Tibial nerve (tissue), 4 donors: Measurements from ENCODE around the gene TBX1. TPM values are rescaled to one million over a fixed set of nuclear protein-coding genes. Genes with fewer than 3 reads are reported as not detected.

Source experiments
- DNase-seq, 2 donors: peaks; one replicate each; pipeline ENCODE4 v3.0.0-alpha.2; 2019; ENCODE audit warnings: low spot score in 2 of 2
- H3K27ac ChIP-seq, 4 donors: fragments of 200-600 bp; sonication (generic) in 3 of 4; one replicate each; pipeline ENCODE4 v1.5.1; 2017 to 2019; ENCODE audit warnings: mild to moderate bottlenecking in 1 of 4
- H3K27me3 ChIP-seq, 2 donors: fragments of 200-600 bp; sonication (generic) in 1 of 2; one replicate each; pipeline versions ENCODE4 v1.5.1 to v1.6.0; 2017 to 2019
- H3K36me3 ChIP-seq, 3 donors: fragments of 200-600 bp; sonication (generic); one replicate each; pipeline ENCODE4 v1.5.1; 2018 to 2019
- H3K4me1 ChIP-seq, 4 donors: fragments of 200-600 bp; sonication (generic) in 3 of 4; one replicate each; pipeline ENCODE4 v1.5.1; 2017 to 2019
- H3K4me3 ChIP-seq, 4 donors: fragments of 200-600 bp; sonication (generic) in 3 of 4; one replicate each; pipeline ENCODE4 v1.5.1; 2017 to 2019; ENCODE audit warnings: mild to moderate bottlenecking in 1 of 4, moderate library complexity in 1 of 4
- H3K9me3 ChIP-seq, 4 donors: fragments of 200-600 bp; sonication (generic) in 3 of 4; one replicate each; pipeline ENCODE4 v1.5.1; 2017 to 2019
- EP300 ChIP-seq, 2 donors: sonication (generic); formaldehyde crosslinking; IDR thresholded peaks; one replicate each; pipeline ENCODE4 v1.6.1; 2017; ENCODE audit warnings: antibody characterized with exemption in 2 of 2, mild to moderate bottlenecking in 1 of 2
- POLR2A ChIP-seq, 2 donors: fragments of 450-650 bp; IDR thresholded peaks; one replicate each; pipeline ENCODE4 v1.6.1; 2017; ENCODE audit warnings: antibody characterized with exemption in 2 of 2, mild to moderate bottlenecking in 2 of 2, moderate library complexity in 2 of 2
- WGBS, 2 donors: methylation state at CpG; one replicate each; pipeline ENCODE4 v1.1.5; 2018; 5-methylcytosine and 5-hydroxymethylcytosine counted together
- total RNA-seq, 4 donors: library from RNA; depleted of rRNA; stranded (reverse); fragments of >200 nt; gene quantifications; one replicate each; pipeline ENCODE4 v1.1.0, GENCODE V29; 2016
- TF ChIP-seq, protein P1 (sequence below), 5 experiments: fragments of 200-600 bp in 3 of 5; fragments of 450-650 bp in 2 of 5; sonication (generic) in 3 of 5; IDR thresholded peaks; one replicate each; pipeline ENCODE4 v1.5.1; 2016 to 2019; ENCODE audit warnings: antibody characterized with exemption in 5 of 5, mild to moderate bottlenecking in 3 of 5, moderate library complexity in 2 of 5

Gene TBX1
- total RNA-seq, 4 donors from 2014 or later = 0.42 to 3.6 (median 2.6) TPM

GRCh38 chr22:19784384-19785175 is 24.0 kb downstream of the TBX1 start:
- no peak for TF ChIP-seq POLR2A (IDR thresholded peaks at IDR 0.05)
- no peak for TF ChIP-seq EP300 (IDR thresholded peaks at IDR 0.05)
- TF ChIP-seq, protein P1, sequence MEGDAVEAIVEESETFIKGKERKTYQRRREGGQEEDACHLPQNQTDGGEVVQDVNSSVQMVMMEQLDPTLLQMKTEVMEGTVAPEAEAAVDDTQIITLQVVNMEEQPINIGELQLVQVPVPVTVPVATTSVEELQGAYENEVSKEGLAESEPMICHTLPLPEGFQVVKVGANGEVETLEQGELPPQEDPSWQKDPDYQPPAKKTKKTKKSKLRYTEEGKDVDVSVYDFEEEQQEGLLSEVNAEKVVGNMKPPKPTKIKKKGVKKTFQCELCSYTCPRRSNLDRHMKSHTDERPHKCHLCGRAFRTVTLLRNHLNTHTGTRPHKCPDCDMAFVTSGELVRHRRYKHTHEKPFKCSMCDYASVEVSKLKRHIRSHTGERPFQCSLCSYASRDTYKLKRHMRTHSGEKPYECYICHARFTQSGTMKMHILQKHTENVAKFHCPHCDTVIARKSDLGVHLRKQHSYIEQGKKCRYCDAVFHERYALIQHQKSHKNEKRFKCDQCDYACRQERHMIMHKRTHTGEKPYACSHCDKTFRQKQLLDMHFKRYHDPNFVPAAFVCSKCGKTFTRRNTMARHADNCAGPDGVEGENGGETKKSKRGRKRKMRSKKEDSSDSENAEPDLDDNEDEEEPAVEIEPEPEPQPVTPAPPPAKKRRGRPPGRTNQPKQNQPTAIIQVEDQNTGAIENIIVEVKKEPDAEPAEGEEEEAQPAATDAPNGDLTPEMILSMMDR (IDR thresholded peaks at IDR 0.05) = no peak
- Histone ChIP-seq H3K36me3 (peaks cover 0 to 40% (median 0%) of the 10 kb centered on the region in 3 donors), H3K27ac (no peak overlapping the region), H3K27me3 (peaks cover 0 to 13% of the 10 kb centered on the region in 2 donors), H3K4me3 (no peak overlapping the region), H3K4me1 (no peaks in the 10 kb centered on the region), H3K9me3 (peaks cover 0 to 13% (median 0%) of the 10 kb centered on the region in 4 donors)
- 89 to 91% methylated on average over 24 to 27 of the region's 33 CpGs for WGBS, 2 donors
- DNase-seq = no peak

DNA sequence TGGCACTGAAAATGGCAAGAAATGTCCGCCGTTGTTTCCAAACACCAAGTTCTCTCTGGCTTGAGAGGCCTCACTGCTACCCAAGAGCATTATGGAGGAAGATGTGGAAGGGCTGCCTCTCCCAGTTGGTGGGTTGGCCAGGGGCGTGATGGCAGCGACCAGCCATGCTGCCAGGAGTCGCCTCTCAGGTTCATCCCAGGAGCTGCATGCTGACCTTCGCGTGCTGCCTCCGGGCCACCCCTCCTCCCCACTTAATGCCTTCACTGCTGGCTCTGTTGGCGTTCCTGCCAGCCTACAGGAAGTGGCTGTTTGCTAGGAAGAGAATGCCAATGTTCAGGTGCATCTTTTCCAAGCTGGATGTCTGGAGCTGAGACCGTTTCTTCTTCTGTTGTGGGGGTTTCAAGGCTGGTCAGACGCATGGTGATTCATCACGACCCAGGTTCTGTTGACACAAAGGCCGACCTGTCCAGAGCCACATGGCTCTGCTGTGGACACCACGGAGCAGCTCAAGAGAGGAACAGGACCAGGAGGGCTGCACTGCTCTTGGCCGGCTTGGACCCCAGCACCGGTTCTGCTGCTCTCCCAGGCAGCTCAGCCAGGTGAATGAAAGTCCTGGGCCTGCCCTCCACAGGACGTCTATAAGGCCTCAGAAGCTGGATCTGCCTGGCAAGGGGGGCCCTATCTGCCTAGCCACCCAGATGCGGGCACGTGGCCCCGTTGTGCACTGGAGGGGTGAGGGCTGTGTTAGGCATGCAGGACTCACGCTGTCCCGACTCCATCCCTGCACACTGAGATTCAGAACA is 25.1 kb downstream of the TBX1 start:
- Histone ChIP-seq H3K4me3 (no peak overlapping the region), H3K9me3 (peaks cover 0 to 19% (median 0%) of the 10 kb centered on the region in 4 donors), H3K27me3 (peaks cover 0 to 7% of the 10 kb centered on the region in 2 donors), H3K36me3 (peaks cover 0 to 49% (median 0%) of the 10 kb centered on the region in 3 donors), H3K4me1 (no peaks in the 10 kb centered on the region), H3K27ac (no peak overlapping the region)
- no peak for TF ChIP-seq POLR2A (IDR thresholded peaks at IDR 0.05)
- TF ChIP-seq, protein P1 (IDR thresholded peaks at IDR 0.05) = no peak
- no peak for TF ChIP-seq EP300 (IDR thresholded peaks at IDR 0.05)
- 81 to 82% methylated on average over 18 to 22 of the region's 22 CpGs for WGBS, 2 donors
- DNase-seq = no peak

DNA sequence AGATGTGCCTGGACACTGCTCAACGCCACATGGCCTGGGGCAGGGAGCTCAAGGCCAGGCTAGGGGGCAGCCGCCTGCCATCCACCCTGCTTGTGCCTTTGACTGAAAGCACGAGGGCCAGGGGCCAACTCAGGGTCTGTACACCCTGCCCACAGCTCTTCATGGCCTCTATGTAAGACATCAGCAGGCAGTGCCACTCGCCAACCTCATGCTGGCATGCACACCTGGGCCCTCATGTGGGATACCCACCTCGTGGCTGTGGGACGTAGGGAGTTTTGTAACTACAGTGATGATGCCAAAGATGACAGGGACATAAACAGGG is 25.6 kb downstream of the TBX1 start:
- Histone ChIP-seq H3K4me3 (no peak overlapping the region), H3K36me3 (peaks cover 0 to 55% (median 0%) of the 10 kb centered on the region in 3 donors), H3K4me1 (no peaks in the 10 kb centered on the region), H3K27ac (no peak overlapping the region), H3K27me3 (peaks cover 0 to 7% of the 10 kb centered on the region in 2 donors), H3K9me3 (peaks cover 0 to 20% (median 0%) of the 10 kb centered on the region in 4 donors)
- DNase-seq = no peak
- TF ChIP-seq, protein P1 (IDR thresholded peaks at IDR 0.05) = no peak
- no peak for TF ChIP-seq EP300 (IDR thresholded peaks at IDR 0.05)
- TF ChIP-seq POLR2A (IDR thresholded peaks at IDR 0.05) = no peak
- 83% methylated on average over 3 to 6 of the region's 6 CpGs for WGBS, 2 donors

GRCh38 chr22:19786959-19787848 is 26.6 kb downstream of the TBX1 start:
- peaks cover 0 to 65% (median 0%) of the 10 kb centered on the region in 3 donors for H3K36me3 ChIP-seq
- peaks cover 0 to 21% (median 0%) of the 10 kb centered on the region in 4 donors for H3K9me3 ChIP-seq
- no peak overlapping the region for H3K4me3 ChIP-seq
- H3K27ac ChIP-seq = no peak overlapping the region
- DNase-seq = no peak
- TF ChIP-seq POLR2A (IDR thresholded peaks at IDR 0.05) = no peak
- TF ChIP-seq, protein P1 (IDR thresholded peaks at IDR 0.05) = no peak
- no peak for TF ChIP-seq EP300 (IDR thresholded peaks at IDR 0.05)
- 88 to 95% methylated on average over 17 to 28 of the region's 28 CpGs for WGBS, 2 donors
- no peaks in the 10 kb centered on the region for H3K4me1 ChIP-seq
- H3K27me3 ChIP-seq = no peaks in the 10 kb centered on the region
